CD4-positive, alpha-beta T cell treated with Interferon gamma for 1 hour (primary cell): Measurements from ENCODE around the gene NUDT22.
A peak's percentile ranks its signal among the peaks of the same experiment; 100 is the strongest.

Experiments used
- DNase-seq: peaks from one replicate; pipeline ENCODE4 v3.0.0-alpha.2; 2020

NUDT22 gene

GRCh38 chr11:64225608-64226506 is at the start of gene NUDT22, which contains the start of gene TRPT1:
Gene NUDT22, plus strand, starts transcription at chr11:64226274. Its CDS starts 379 bp downstream, at chr11:64226653.
Gene TRPT1, minus strand, starts transcription at chr11:64226186. Its CDS starts 326 bp downstream, at chr11:64225860.
- DNase-seq = peak; percentile 83

DNA sequence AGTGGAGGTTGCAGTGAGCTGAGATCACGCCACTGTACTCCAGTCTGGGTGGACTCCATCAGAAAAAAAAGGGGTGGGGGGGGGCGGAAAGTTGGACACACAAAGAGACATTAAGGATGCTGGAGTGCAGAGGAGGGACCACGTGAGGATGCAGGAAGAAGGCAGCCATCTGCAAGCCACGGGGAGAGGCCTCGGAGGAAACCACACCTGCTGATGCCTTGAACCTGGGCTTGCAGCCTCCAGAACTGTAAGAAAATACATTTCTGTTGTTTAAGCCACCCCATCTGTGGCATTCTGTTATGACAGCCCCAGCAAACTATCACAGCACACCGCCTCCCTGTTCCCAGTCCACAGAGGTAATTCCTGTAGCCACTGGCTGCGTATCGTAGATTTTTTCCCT is 49.3 kb upstream of the NUDT22 start:
- no peak for DNase-seq

- no peak for DNase-seq
These were observed 47.9 kb upstream of the NUDT22 start for GRCh38 chr11:64178203-64178602.

DNA sequence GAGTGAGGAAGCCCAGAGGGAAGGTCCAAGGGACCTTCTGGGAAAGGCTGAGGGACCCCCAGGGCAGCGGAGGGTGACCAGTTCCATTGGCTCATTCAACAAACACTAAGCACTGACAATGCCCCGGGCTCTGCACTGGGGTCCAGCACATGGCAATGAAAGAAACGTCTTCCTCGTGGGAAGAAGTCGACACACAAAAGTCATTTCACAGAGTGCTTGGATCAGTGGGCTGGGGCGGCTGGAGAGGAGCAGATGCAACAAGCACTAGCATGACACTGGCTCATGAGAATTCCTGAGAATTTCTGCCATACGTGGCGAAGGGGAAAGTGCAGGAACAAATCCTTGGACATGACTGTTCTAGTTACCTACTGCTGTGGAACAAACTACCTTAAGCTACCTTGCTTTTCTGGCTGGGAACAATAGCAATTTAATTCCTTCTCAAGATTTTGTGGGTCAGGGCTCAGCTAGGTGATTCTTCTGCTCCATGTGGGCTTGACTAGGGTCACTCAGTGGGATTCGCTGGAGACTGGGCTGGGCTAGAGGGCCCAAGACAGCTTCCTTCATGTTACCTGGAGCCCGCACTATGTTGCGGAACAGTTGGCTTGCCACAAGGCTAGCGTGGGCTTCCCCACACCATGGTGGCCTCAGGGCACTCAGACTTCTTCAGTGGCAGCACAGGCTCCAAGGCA is 47.0 kb upstream of the NUDT22 start:
- no peak for DNase-seq

DNA sequence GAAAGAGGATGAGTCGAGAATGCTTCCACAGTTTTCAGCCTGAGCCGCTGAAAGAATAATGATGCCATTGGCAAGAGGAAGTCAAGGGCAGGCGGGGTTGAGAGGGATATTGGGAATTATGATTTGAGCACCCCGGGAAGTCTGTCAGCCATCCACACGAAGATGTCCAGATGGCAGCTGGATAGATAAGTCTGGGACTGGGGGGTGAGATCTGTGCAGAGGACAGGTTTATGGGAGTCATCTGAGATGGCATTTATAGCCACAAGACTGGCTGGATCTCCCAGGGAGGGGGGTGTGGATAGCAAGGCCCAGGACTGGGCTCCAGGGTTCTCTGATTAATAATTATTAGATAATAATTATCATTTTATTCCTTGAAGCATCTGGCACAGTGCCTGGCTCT is 45.2 kb upstream of the NUDT22 start:
- DNase-seq = no peak

- peak; percentile 61 for DNase-seq
These were observed 44.3 kb upstream of the NUDT22 start for GRCh38 chr11:64181506-64182411.

- no peak for DNase-seq
These were observed 42.2 kb upstream of the NUDT22 start for GRCh38 chr11:64183890-64184289.

DNA sequence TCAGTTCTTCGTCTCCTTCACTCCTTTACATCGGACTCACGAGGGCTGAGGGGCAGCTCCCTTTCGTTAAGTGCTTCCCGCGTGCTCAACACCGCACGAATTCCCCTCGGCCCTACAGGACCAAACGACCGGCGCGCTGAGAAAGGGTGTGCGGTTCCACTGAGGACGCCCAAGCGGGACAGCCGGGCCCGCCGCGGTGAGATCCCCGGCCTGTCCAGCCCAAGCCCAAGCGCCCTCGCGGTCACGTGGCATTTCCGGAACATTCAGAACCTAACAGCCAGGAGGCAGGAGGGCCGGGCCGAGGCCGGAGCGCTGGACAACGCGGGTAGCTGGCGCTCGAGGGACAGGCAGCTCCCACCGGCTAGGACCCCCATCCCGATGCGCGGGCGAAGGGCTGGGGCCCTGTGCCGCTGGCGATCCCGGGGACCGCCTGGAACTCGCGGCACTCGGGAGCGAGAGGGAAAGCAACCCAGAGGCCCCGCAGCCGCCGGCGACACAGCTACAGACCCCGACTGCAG is 40.8 kb upstream of the NUDT22 start:
- no peak for DNase-seq

DNA sequence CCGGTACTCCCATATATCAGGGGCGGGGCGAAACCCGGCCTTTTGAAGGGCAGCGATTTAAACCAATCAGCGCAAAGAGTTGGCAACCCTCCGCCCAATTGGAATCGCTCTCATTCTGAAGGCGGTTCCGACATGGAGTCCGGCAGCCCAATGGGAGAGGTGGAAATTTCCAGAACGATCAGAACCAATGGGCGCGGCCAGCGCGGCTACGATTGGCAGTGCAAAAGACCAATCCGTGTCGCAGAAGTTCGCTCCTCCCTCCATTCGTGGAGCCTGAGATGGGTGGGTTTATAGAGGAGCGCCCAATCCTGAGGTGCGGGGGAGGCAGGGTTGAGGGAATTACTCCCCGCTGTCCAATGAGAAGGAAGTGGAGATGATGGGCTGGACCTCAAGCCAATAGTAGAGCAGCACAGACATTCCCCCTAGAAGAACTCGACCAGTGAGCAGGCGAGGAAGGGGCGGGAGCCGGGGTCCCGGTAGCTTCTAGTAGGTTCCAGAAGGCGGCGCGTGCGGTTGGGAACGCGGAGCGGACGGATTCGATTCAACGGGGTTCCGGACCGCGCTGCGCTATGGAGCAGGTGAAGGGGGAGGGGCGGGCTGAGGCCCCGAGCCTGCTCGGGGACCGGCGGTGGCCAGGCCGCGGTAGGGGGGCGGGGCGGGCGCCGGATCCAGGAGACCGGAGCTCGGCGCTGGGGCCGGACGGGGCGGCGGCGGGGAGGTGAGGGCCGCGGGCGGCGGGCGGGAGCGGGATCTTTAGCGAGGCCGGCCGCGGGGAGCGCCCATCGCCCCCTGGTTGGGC is 40.2 kb upstream of the NUDT22 start, which contains the start of gene STIP1:
Gene STIP1, plus strand, starts transcription at position 479 of the 799 bp plus-strand sequence. Its CDS starts 91 bp downstream, at position 570.
- DNase-seq = peak; percentile 100

DNA sequence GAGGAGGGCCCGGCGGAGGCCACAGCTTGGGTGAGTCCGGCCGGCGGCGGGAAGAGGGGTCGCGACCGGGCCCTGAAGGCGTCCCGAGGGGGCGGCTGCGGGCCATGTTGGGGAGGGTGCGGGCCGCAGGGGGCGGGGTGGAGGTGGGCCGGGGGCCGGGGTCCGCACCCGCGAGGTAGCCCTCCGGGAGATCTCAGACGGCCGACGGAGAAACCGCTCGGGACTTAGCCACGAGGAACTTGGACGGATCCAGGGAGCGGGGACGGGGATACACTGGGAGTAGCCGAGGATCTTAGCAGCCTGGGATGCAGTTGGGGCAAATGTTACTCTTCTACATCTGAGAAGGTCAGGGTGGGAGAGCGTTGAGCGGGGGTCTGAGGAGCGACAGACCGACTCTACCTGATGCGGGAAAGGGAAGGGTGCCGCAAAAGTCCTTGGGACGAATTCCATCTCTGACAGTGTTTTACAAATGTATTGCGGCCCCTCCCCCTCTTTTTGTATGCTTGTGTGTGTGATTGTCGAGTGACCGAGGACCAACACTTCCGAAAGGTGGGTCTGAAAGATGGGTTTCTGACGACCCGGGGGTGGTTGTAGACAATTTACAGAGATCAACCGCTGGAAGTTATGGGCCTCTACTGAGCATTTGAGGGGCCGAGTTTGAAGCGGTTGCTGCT is 39.4 kb upstream of the NUDT22 start:
- DNase-seq = no peak

- no peak for DNase-seq
These were observed 33.6 kb upstream of the NUDT22 start for GRCh38 chr11:64192434-64192833.

- no peak for DNase-seq
These were observed 29.4 kb upstream of the NUDT22 start for GRCh38 chr11:64196626-64197025.

- DNase-seq = no peak
These were observed 27.6 kb upstream of the NUDT22 start for GRCh38 chr11:64198511-64198910.

DNA sequence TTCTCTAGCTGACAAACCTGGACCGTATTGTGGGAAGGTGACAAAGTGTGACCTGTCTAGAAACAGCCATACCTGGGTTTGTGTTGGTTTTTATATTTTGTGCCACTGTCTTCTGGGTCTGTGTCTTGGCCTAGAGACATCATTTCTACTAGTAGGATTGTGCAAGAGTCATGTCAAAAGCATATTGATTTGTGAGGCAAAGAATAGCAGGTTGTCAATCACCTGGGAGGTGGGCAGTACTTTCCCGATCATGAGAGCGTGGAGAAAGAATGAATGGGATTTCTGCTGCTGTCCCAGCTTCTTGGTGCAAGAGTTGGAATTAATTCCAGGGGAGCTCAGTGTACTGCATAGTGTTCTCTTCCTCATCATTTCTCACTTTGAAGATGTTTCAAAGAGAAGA is 24.5 kb upstream of the NUDT22 start:
- no peak for DNase-seq

DNA sequence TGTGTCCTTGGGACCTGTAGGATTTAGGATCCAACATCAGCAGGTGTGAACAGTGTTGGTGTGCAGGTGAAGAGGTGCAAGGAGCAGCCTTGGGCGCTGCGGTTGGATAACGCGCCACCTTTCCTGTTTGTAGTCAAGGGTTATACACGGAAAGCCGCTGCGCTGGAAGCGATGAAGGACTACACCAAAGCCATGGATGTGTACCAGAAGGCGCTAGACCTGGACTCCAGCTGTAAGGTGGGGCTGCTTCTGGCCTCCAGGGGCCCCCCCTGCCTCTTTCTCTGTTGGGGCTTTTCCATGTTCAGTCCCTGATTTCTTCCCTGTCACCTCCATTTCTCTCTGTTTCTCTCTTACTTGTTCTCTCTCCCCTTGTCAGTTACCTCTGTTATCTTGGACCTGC is 23.1 kb upstream of the NUDT22 start:
- no peak for DNase-seq

DNA sequence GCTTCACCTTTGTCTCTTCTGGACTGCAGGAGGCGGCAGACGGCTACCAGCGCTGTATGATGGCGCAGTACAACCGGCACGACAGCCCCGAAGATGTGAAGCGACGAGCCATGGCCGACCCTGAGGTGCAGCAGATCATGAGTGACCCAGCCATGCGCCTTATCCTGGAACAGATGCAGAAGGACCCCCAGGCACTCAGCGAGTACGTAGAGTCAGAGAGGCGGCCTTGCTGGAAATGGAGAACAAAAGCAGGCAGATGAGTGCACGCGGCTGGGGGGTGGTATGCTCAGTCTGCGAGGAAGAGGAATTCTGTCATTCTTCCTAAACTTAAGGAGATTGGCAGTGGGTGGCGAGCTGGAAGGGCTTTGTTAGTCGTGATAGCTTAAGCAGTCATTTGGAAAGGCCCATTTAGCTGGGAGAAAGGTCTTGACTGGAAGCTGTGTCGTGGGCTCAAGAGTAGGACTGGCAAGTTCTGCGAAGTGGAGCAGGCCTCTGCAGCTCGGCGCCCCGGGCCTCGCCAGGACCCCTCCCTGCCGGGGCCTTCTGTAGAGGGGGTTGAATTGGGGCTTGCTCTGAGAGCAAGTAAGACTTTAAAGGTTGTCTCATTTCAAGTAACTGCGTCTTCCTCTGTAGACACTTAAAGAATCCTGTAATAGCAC is 22.5 kb upstream of the NUDT22 start:
- DNase-seq = no peak

GRCh38 chr11:64204080-64204440 is 22.0 kb upstream of the NUDT22 start:
- DNase-seq = no peak

DNA sequence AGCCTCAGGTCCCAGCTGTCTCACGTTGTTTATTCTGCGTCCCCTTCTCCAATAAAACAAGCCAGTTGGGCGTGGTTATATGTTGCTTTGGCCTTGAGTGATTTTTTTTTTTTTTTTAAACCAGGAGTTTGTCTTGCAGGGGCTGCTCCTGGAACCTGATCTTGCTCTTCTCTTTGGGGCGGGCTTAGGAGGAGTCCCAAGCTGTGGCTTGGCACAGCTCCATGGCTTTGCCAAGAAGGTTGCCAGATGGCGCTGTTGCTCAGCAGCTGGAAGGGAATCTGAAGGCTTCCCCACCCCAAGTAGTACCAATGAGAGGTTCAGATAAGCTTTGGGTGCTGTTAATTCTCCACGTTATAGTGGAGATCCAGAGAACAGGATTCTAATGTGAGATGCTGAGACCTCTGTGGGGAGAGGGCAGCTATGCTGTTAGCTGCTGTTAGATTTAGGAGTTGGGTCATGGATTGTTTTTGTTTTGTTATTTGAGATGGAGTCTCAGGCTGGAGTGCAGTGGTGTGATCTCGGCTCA is 21.5 kb upstream of the NUDT22 start:
- peak; percentile 85 for DNase-seq

DNA sequence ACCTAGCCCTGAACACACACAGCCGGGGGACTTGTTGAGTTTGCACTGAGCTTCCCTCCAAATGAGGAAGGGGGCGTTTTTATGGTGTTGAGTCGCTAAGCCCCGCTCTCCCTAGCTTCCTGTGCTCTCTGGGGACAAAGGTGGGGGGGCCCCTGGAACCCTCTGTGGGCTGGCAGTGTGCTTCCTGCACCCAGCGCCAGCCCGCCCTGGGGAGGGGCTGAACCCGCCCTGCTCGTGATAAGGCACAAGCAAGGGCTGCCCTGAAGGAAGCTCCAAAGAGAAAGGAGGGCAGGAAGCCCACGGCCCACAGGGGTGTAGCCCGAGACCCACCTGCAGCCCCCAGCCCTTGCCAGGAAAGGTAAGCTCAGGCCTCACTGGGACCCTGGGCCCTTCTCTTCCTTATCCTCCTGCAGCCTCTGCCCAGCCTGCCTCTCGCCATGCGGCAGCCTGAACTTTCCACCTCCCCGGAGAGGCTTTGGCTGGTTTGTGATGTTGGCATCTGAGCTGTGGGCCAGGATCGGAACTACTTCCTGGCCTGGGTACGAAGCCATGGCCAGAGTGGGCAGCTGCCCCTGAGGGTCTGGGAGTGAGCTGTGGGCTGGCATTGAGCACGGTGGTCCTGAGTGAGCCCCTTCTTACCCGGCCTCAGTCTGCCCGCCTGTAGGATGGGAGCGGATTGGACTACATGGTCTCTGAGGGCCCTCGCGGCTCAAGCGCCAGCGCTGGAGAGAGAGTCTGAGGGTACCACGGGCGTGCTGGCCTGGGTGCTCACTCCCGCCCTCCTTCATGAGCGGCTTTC is 19.4 kb upstream of the NUDT22 start, which contains the start of gene FERMT3:
Gene FERMT3, plus strand, starts transcription at position 265 of the 799 bp plus-strand sequence. CDS start 644 bp downstream, outside the sequence.
- peak; percentile 72 for DNase-seq
